Measurements from ENCODE around the gene AMZ2.

- TF ChIP-seq CTCF (IDR thresholded peaks at IDR 0.05; ENCODE audit: insufficient read depth, low read depth, low read length) (no peak), EZH2 (IDR thresholded peaks at IDR 0.05; ENCODE audit: insufficient read depth, low read length) (no peak)
Measured at GRCh38 chr17:68229619-68230018, 18.2 kb upstream of the AMZ2 start.

Data from astrocyte (in vitro differentiated cells and primary cell).